Peyer's patch (tissue), 4 donors: Measurements from ENCODE around the gene USP4.

Experiments used
- POLR2A ChIP-seq, 2 donors: fragments of 450-650 bp; IDR thresholded peaks; one replicate each; pipeline ENCODE4 v1.5.1; 2017; ENCODE audit warnings: antibody characterized with exemption in 2 of 2, mild to moderate bottlenecking in 2 of 2, moderate library complexity in 2 of 2
- TF ChIP-seq, protein P1 (sequence below), 6 experiments: fragments of 450-650 bp in 4 of 6; fragments of 200-600 bp in 2 of 6; sonication (generic) in 1 of 6; IDR thresholded peaks; one replicate each; pipeline ENCODE4 v1.5.1; 2017 to 2019; ENCODE audit warnings: antibody characterized with exemption in 6 of 6, mild to moderate bottlenecking in 3 of 6, moderate library complexity in 1 of 6

DNA sequence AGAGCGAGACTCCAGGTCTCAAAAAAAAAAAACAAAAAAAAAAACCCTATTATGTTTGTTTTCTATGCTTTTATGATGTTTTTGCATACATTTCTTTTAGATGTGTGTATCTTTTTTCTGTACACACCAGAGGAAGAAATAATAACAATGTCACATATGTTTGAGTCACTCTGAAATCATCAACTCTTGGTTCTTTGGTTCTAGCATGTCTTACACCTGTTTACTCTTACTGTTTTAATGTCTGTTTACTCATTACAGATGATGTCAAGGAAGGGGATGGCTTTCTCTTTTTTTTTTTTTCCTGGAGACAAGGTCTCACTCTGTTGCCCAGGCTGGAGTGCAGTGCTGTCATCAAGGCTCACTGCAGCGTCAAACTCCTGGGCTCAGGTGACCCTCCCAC lies 47.9 kb upstream of the USP4 start:
- TF ChIP-seq, protein P1, sequence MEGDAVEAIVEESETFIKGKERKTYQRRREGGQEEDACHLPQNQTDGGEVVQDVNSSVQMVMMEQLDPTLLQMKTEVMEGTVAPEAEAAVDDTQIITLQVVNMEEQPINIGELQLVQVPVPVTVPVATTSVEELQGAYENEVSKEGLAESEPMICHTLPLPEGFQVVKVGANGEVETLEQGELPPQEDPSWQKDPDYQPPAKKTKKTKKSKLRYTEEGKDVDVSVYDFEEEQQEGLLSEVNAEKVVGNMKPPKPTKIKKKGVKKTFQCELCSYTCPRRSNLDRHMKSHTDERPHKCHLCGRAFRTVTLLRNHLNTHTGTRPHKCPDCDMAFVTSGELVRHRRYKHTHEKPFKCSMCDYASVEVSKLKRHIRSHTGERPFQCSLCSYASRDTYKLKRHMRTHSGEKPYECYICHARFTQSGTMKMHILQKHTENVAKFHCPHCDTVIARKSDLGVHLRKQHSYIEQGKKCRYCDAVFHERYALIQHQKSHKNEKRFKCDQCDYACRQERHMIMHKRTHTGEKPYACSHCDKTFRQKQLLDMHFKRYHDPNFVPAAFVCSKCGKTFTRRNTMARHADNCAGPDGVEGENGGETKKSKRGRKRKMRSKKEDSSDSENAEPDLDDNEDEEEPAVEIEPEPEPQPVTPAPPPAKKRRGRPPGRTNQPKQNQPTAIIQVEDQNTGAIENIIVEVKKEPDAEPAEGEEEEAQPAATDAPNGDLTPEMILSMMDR (IDR thresholded peaks at IDR 0.05), result no peak
- TF ChIP-seq POLR2A (IDR thresholded peaks at IDR 0.05), result no peak
